22Rv1 (cell line): ENCODE measurements around the gene PGC.

ENCODE experiments used
- CTCF ChIP-seq: fragments of 450-650 bp; IDR thresholded peaks from 2 replicates; pipeline ENCODE4 v1.5.1; 2017; ENCODE audit warnings: mild to moderate bottlenecking
- ZFX ChIP-seq: fragments of 450-650 bp; IDR thresholded peaks from 2 replicates; pipeline ENCODE4 v1.6.1; 2017; ENCODE audit warnings: antibody characterized with exemption, borderline replicate concordance

- no peak for TF ChIP-seq CTCF
- TF ChIP-seq ZFX, result no peak
Observed at GRCh38 chr6:41740366-41741162, 6.6 kb downstream of the PGC start.
